Ectodermal cell (in vitro differentiated cells): Measurements from ENCODE around the gene TIGIT.

Source experiments
- H3K27ac ChIP-seq: 2 replicates; pipeline ENCODE4 v1.7.0; 2013; ENCODE audit warnings: mild to moderate bottlenecking, low read depth, low read length; ENCODE audit not compliant: insufficient read depth, poor library complexity, severe bottlenecking
- H3K27me3 ChIP-seq: 2 replicates; pipeline ENCODE4 v1.7.0; 2013; ENCODE audit warnings: mild to moderate bottlenecking, low read length; ENCODE audit not compliant: insufficient read depth, control insufficient read depth, poor library complexity, severe bottlenecking
- H3K36me3 ChIP-seq: one replicate; pipeline ENCODE4 v1.7.0; 2013; ENCODE audit warnings: low read length; ENCODE audit not compliant: control insufficient read depth, insufficient read depth
- H3K4me1 ChIP-seq: one replicate; pipeline ENCODE4 v1.7.0; 2013; ENCODE audit warnings: low read length; ENCODE audit not compliant: control insufficient read depth, insufficient read depth
- H3K4me3 ChIP-seq: 2 replicates; pipeline ENCODE4 v1.7.0; 2013; ENCODE audit warnings: low read depth, low read length, control low read depth; ENCODE audit not compliant: insufficient read depth
- H3K9me3 ChIP-seq: 2 replicates; pipeline ENCODE4 v1.7.0; 2013; ENCODE audit warnings: mild to moderate bottlenecking, low read length, moderate library complexity; ENCODE audit not compliant: control insufficient read depth
- WGBS, 2 experiments: methylation state at CpG; one replicate each; pipeline ENCODE4 v1.1.7; 2013; ENCODE audit warnings: missing lambda C conversion rate in 2 of 2; 5-methylcytosine and 5-hydroxymethylcytosine counted together

The TIGIT gene

GRCh38 chr3:114350271-114350670, 56.4 kb downstream of the TIGIT start:
- H3K4me3 ChIP-seq: no peak overlapping the region
- no peaks in the 10 kb centered on the region for H3K27me3 ChIP-seq
- H3K9me3 ChIP-seq: no peaks in the 10 kb centered on the region
- H3K36me3 ChIP-seq: no peaks in the 10 kb centered on the region
- H3K4me1 ChIP-seq: peaks cover 11% of the 10 kb centered on the region
- no peak overlapping the region for H3K27ac ChIP-seq
- WGBS, 2 experiments: 96 to 97% methylated on average over 12 of the region's 12 CpGs

GRCh38 chr3:114350690-114351089, 56.9 kb downstream of the TIGIT start:
- Histone ChIP-seq H3K9me3 (no peaks in the 10 kb centered on the region), H3K27ac (no peak overlapping the region), H3K36me3 (no peaks in the 10 kb centered on the region), H3K4me3 (no peak overlapping the region), H3K27me3 (no peaks in the 10 kb centered on the region), H3K4me1 (peaks cover 14% of the 10 kb centered on the region)
- WGBS, 2 experiments: 96 to 97% methylated on average over 24 of the region's 24 CpGs

- Histone ChIP-seq H3K27ac (no peak overlapping the region), H3K9me3 (no peaks in the 10 kb centered on the region), H3K36me3 (no peaks in the 10 kb centered on the region), H3K4me3 (no peak overlapping the region), H3K27me3 (no peaks in the 10 kb centered on the region), H3K4me1 (peaks cover 12% of the 10 kb centered on the region)
- 96 to 97% methylated on average over 64 of the region's 64 CpGs for WGBS, 2 experiments
These were observed 57.4 kb downstream of the TIGIT start for GRCh38 chr3:114351123-114351821.

- Histone ChIP-seq H3K4me3 (no peak overlapping the region), H3K27me3 (no peaks in the 10 kb centered on the region), H3K4me1 (peaks cover 12% of the 10 kb centered on the region), H3K27ac (no peak overlapping the region), H3K9me3 (no peaks in the 10 kb centered on the region), H3K36me3 (no peaks in the 10 kb centered on the region)
- 96 to 97% methylated on average over 9 of the region's 9 CpGs for WGBS, 2 experiments
These were observed 58.0 kb downstream of the TIGIT start for GRCh38 chr3:114351822-114352145.

GRCh38 chr3:114355653-114356052, 61.8 kb downstream of the TIGIT start:
- Histone ChIP-seq H3K4me3 (no peak overlapping the region), H3K9me3 (no peaks in the 10 kb centered on the region), H3K27me3 (no peaks in the 10 kb centered on the region), H3K36me3 (no peaks in the 10 kb centered on the region), H3K4me1 (peaks cover 12% of the 10 kb centered on the region), H3K27ac (no peak overlapping the region)

GRCh38 chr3:114356066-114356465, 62.2 kb downstream of the TIGIT start:
- Histone ChIP-seq H3K27ac (no peak overlapping the region), H3K4me1 (peaks cover 12% of the 10 kb centered on the region), H3K27me3 (no peaks in the 10 kb centered on the region), H3K4me3 (no peak overlapping the region), H3K9me3 (no peaks in the 10 kb centered on the region), H3K36me3 (no peaks in the 10 kb centered on the region)
- 1% methylated on average over 4 of the region's 4 CpGs for WGBS, 2 experiments

- no peaks in the 10 kb centered on the region for H3K27me3 ChIP-seq
- H3K4me3 ChIP-seq: no peak overlapping the region
- 50 to 65% methylated on average over 1 of the region's 1 CpG for WGBS, 2 experiments
- no peaks in the 10 kb centered on the region for H3K9me3 ChIP-seq
- peaks cover 12% of the 10 kb centered on the region for H3K4me1 ChIP-seq
- H3K36me3 ChIP-seq: no peaks in the 10 kb centered on the region
- H3K27ac ChIP-seq: no peak overlapping the region
These were observed 62.7 kb downstream of the TIGIT start for GRCh38 chr3:114356525-114356924.
